HCT116 (cell line): ENCODE data around the gene PRICKLE1.

Source experiments
- ATF3 ChIP-seq: IDR thresholded peaks from 2 replicates; pipeline ENCODE4 v1.6.1; 2012
- CTCF ChIP-seq, 3 experiments: fragments of 200-600 bp in 1 of 3; sonication (generic) in 1 of 3; IDR thresholded peaks in 2 of 3; conservative IDR thresholded peaks in 1 of 3; 2 replicates each; pipeline ENCODE4 v1.5.1; 2012 to 2017; ENCODE audit warnings: low read depth in 2 of 3, low read length in 2 of 3, antibody characterized with exemption in 1 of 3, borderline replicate concordance in 1 of 3, control low read depth in 1 of 3, mild to moderate bottlenecking in 1 of 3, mixed read lengths in 1 of 3, mixed run types in 1 of 3, moderate library complexity in 1 of 3; ENCODE audit not compliant: insufficient read depth in 1 of 3
- EZH2 ChIP-seq: fragments of 200-600 bp; sonication (generic); IDR thresholded peaks from 2 replicates; pipeline ENCODE4 v1.6.1; 2017; ENCODE audit warnings: antibody characterized with exemption, mixed run types
- EZH2phosphoT487 ChIP-seq: fragments of 200-600 bp; IDR thresholded peaks from 2 replicates; pipeline ENCODE4 v1.6.1; 2018; ENCODE audit warnings: antibody characterized with exemption, borderline replicate concordance
- MAX ChIP-seq: IDR thresholded peaks from 2 replicates; pipeline ENCODE4 v1.6.1; 2012
- POLR2A ChIP-seq: IDR thresholded peaks from 2 replicates; pipeline ENCODE4 v1.7.0; 2011; ENCODE audit warnings: borderline replicate concordance; ENCODE audit not compliant: insufficient read depth, insufficient read length; ENCODE audit errors: extremely low read depth
- POLR2AphosphoS5 ChIP-seq: IDR thresholded peaks from 2 replicates; pipeline ENCODE4 v1.6.1; 2011; ENCODE audit warnings: mild to moderate bottlenecking, low read depth, low read length, moderate library complexity
- REST ChIP-seq: IDR thresholded peaks from 2 replicates; pipeline ENCODE4 v1.6.1; 2012; ENCODE audit warnings: low read depth
- ZBTB33 ChIP-seq: IDR thresholded peaks from 2 replicates; pipeline ENCODE4 v1.6.1; 2011; ENCODE audit warnings: mild to moderate bottlenecking, low read length, moderate library complexity; ENCODE audit not compliant: insufficient replicate concordance; ENCODE audit errors: extremely low read depth

GRCh38 chr12:42538203-42538602 is 51.3 kb downstream of the PRICKLE1 start:
- TF ChIP-seq ATF3 (no peak), EZH2 (no peak), POLR2A (no peak), CTCF (IDR thresholded peaks at IDR 0.05 in 2 of 3, conservative IDR thresholded peaks at IDR 0.05 in 1 of 3; ENCODE audit: borderline replicate concordance in 1 of 3, insufficient read depth in 1 of 3, low read depth in 2 of 3, low read length in 2 of 3) (no peak), EZH2phosphoT487 (no peak), MAX (no peak), REST (no peak), POLR2AphosphoS5 (no peak), ZBTB33 (no peak)
